Measurements from ENCODE around the gene CD93.

DNA sequence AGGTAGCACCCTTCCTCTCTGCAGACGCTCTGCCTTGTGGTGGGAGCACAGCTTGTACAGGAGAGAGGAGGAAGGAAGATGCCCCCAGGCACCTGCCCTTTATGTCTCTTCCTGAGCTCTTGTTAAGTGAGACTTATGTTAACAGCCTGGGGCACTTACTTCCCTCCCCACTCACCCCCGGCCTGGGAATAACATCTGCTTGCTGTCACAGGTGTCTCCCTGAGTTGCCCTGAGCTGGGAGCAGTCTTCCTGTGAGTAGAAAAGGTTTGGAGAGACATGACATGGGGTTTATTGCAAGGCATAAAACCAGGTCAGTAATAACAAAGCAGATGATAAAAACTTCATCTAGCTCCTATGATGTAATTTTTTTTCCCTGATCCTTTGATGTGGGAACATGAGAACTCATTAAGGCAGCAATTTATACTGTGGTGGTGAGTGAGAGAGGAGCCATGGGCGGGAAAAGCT is 49.1 kb downstream of the CD93 start:
- TF ChIP-seq, protein P1, sequence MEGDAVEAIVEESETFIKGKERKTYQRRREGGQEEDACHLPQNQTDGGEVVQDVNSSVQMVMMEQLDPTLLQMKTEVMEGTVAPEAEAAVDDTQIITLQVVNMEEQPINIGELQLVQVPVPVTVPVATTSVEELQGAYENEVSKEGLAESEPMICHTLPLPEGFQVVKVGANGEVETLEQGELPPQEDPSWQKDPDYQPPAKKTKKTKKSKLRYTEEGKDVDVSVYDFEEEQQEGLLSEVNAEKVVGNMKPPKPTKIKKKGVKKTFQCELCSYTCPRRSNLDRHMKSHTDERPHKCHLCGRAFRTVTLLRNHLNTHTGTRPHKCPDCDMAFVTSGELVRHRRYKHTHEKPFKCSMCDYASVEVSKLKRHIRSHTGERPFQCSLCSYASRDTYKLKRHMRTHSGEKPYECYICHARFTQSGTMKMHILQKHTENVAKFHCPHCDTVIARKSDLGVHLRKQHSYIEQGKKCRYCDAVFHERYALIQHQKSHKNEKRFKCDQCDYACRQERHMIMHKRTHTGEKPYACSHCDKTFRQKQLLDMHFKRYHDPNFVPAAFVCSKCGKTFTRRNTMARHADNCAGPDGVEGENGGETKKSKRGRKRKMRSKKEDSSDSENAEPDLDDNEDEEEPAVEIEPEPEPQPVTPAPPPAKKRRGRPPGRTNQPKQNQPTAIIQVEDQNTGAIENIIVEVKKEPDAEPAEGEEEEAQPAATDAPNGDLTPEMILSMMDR (IDR thresholded peaks at IDR 0.05): no peak
- TF ChIP-seq EP300 (IDR thresholded peaks at IDR 0.05): no peak
- TF ChIP-seq POLR2A (IDR thresholded peaks at IDR 0.05): no peak

All from upper lobe of left lung (tissue), 4 donors.